GM12891 (cell line): ENCODE measurements around the gene MCTP1.

Experiments used
- POLR2A ChIP-seq: IDR thresholded peaks from 2 replicates; pipeline ENCODE4 v1.6.1; 2011; ENCODE audit warnings: low read depth, low read length, control low read depth
- POLR2AphosphoS5 ChIP-seq: IDR thresholded peaks from 2 replicates; pipeline ENCODE4 v1.6.1; 2011; ENCODE audit warnings: low read depth, low read length, control low read depth
- POU2F2 ChIP-seq: IDR thresholded peaks from 2 replicates; pipeline ENCODE4 v1.6.1; 2011; ENCODE audit warnings: low read depth, mild to moderate bottlenecking, control low read depth, low read length, moderate library complexity
- SPI1 ChIP-seq: IDR thresholded peaks from 2 replicates; pipeline ENCODE4 v1.6.1; 2011; ENCODE audit warnings: low read depth, low read length, control low read depth
- TAF1 ChIP-seq: IDR thresholded peaks from 2 replicates; pipeline ENCODE4 v1.6.1; 2011; ENCODE audit warnings: low read depth, low read length, control low read depth

DNA sequence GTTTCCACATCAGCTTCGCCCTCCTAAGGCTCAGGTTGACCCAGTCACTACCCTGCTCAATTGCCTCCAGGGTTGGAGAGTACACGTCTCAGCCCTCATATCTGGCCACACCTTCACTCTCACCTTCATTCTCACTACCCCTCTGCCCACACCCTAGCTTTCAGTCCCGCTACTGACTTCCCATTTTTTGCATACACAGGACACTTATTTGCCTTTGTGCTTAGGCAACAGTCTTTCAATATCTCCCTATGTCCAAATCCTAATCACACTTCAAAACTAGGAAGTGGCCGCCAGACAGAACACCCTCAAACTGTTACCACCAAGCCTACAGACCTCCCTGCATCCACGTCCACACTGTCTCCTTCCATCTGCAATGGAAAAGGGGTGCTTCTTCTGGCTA lies 10.9 kb downstream of the MCTP1 start:
- TF ChIP-seq POLR2A (no peak), POLR2AphosphoS5 (no peak), TAF1 (no peak), SPI1 (no peak), POU2F2 (no peak)
